ENCODE measurements around the gene ZBTB16.
"Not testable (repeated sequence)": the region's sequence is repeated elsewhere in the genome, so short reads cannot be mapped to it uniquely, and the experiment has no call there.

The ZBTB16 gene

DNA sequence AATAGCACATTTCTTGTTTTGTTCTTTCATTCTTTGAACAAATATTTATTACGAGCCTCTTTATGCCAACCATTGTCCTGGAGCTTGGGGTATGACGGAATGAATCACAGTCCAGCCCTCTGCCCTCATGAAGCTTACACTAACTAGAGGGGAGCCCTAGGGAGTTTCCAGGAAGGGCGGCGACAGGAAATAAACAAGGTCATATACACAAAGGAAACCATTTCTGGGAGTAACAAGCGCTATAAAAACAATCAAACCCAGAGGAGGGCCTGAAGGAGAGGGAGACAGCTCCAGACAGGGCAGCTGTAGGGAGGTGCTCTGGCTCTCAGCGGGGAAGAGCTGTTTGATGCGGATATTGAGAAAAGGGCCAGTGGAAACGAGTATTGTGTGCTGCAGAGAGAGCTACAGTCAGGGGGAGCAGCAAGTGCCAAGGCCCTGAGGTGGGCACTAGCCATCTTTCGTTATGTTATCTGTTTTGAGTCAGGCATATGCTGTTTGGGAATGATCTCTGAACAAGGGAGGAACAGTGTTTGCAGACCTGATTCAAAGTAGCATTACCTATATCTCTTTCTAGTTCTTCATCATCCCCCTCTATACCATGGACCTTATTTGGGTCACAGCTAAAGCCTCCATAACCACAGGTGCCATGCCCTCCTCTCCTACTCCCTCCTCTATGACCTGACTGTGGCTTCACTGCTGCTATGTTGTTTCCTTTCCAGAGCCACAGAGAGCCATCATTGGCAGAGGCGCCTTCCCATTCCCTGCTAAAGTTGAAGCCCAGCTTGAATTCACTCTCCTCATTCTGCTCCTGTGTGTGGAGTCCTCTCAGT is 15.3 kb upstream of the ZBTB16 start:
- FAIRE-seq, result no peak

DNA sequence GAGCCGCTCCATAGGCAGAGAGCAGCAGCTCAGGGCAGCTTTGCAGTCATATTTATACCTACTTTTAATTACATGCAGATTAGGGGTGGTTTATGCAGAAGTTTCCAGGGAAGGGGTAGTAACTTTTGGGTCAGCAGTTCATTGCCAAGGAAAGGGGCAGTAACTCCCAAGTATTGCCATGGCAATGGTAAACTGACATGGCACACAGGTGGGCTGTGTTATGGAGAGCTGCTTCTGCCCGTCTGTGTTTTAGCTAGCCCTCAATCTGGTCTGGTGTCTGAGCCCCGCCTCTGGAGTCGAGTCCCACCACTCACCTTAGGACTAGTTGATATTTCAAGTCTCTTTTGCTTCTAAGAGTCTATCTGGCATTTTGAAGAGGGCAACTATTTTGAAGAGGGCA is 12.2 kb upstream of the ZBTB16 start:
- no peak for FAIRE-seq

DNA sequence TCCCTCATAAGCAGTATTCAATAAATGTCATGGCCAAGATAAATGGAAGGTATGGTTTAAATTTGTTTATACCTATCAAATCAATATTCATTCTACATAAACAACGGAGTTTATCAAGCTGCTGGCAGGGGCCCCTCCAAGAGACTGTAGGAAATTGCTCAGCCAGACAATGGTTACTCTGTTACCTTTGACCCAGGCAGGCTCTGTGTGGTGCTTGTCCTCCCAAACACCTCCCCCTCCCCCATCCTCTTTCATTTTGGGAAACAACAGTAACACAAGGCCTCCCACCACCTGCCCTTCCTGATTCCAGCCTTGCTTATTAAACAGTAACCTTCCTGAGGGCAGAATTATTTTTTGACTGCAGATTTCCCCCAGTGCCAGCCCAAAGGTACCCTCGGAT is 10.5 kb upstream of the ZBTB16 start:
- no peak for FAIRE-seq

DNA sequence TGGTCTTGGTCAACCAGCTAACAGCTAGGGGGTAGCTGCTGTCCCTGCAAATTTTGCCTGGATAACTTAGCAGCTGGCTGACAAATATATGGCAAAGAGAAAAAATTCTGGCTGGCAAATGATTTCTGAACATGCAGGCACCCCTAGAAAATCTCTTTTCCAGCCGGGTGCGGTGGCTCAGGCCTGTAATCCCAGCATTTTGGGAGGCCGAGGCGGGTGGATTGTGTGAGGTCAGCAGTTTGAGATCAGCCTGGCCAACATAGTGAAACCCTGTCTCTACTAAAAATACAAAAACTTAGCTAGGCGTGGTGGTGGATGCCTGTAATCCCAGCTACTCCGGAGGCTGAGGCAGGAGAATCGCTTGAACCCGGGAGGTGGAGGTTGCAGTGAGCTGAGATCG is 9.7 kb upstream of the ZBTB16 start:
- FAIRE-seq, result not testable (repeated sequence)

DNA sequence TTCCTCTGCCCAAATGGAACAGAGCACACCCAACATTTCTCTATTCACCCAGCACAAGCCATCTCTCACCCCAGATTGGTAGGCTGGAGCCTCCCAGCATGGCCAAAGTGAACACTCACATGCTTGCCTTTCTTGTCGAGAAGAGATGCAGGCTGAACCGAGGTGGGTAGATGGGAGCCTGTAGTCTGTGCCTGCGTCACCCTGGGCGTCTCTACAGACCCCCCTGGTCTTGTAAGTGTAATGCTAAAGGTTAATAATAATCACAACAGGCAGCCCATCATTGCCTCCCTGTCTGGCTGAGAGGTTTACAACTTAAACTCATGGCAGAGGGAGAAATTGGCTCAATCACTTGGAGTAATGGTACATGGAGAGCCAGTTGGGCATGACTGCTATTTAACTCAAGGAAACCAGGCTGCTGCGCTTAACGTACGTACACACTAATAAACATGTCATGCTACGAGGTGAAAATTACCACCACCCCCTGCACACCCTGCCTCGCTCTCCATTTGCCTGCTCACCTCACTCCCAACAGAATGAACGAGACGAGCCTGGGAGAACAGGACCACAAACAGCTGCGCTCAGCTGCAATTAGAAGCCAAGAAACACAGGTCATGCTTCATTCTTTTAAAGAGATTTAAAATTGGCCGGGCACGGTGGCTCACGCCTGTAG is 9.1 kb upstream of the ZBTB16 start:
- no peak for FAIRE-seq

DNA sequence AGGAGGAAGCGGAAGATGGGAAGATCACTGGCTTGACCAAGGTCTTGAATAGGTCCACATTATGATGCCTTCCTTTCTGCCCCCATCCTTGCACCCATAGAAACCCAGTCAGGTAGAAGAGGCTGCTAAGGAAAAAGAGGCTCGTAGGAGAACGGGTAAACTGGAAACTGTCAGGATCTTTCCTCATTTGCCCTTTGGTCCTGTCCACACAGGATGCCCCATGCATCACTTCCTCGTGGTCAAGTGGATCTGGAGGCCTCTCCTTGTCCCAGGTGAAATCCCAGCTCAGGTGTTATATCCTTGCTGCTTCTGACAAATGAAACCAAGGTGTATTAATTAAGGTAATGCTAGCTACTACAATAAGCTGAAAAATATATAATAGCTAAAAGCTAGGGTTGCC is 8.0 kb upstream of the ZBTB16 start:
- FAIRE-seq, result no peak

DNA sequence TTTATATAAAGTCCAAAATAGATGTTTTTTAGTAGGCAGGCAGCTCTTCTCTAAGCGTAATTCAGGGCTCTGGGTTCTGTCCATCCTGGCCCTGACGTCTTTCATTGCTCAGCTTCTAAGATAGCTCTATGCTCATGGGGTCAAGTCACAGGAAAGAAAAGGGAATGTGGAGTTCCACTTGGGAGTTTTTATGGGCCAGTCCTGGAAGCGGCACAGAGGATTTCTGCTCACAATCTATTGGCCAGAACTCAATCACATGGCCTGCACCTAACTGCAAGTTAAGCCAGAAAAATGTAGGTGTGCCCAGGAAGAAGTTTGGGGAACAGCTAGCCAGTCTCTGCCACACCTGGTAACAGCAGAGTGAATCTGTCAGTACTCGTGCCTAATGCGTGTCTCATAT is 7.4 kb upstream of the ZBTB16 start:
- no peak for FAIRE-seq

DNA sequence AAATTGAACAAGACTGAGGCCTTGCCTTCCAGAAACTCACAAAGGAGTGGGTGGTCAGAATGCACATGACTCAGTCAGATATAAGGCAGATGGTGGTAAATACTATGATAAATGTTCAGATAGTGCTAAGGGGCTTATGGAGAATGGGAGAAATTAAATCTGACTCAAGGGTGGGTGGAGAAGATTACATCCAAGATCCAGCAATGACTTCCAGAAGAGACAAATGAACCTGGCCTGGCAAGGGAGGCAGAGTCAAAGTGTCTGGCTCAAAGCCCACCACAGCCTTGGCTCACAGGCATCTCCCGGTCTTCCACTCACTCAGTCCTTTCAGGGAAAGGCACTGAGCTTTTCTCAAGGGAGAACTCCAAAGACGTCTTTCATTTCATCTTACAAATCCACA is 6.1 kb upstream of the ZBTB16 start:
- FAIRE-seq, result no peak

DNA sequence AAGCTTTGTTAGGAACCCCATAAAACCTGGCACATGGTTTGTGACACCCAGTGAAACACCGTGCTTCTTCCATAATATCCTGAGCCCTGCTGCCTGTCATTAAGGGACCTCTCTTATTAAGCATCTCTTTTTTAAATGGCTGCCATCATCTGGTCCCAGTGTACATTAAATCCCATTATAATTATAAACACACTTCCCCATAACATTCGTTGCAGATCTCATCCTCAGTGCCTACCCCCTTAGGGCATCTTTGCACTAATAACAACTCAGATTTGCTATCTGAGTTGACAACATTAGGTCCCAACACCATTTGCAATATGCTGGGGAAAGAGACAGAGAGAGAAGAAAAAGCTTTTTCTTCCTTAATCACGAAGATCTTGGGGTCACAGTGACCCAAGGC is 4.7 kb upstream of the ZBTB16 start:
- no peak for FAIRE-seq

DNA sequence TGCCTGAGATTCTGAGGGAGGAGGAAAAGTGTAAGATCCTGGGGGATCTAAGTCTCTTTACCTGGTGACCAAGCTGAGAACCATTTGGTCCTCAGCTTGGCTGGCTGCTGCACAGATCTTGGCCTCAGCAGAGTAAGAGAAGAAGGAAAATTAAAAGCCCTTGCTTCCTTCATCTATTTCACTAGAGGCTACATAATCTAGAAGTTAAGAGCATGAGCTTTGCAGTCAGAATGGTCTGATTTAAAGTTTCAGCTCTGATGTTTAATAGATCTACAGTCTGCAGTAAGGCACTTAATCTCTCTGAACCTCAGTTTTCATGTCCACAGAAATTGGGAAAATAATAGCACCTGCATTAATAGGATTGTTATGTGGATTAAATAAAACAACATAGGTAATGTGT is 3.1 kb upstream of the ZBTB16 start:
- FAIRE-seq, result no peak

DNA sequence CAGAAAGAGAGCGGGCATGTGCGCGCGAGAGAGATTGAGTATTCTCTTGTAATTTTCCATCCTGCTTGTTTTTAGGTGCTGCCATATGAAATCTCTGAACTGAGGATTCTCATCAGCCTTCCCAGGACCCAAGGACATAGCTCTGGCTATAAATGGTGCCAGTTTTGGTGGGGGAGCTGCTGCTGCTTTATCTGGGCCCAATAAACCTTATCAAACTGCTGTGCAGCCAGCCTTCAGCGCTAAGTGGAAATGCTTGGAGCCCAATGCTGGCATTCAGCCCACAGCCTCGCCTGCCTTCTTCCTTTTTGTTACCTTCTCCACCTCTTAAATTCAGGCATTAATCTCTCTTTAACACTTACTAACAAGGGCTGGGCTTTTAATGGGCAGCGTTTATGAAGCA is 2.4 kb upstream of the ZBTB16 start:
- FAIRE-seq, result no peak

DNA sequence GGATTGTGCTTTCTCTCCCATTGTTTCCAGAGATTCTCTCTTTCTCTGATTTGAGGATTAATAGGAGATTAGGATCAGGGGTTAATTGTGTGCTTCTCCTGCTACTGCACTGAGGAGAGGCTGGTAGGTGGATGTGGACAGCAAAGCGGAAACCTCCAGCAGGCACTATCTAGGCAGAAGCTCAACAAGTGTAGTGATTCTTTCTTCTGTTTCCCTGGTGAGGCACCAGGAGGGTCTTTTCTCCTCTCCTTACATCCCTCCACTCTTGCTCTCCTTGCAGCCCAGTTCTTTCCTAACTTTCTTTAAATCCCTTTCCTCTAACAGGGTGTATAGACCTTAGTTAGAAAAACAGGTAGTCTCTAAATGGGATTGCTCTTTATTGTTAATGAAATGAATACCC is 1.9 kb upstream of the ZBTB16 start:
- FAIRE-seq, result no peak

DNA sequence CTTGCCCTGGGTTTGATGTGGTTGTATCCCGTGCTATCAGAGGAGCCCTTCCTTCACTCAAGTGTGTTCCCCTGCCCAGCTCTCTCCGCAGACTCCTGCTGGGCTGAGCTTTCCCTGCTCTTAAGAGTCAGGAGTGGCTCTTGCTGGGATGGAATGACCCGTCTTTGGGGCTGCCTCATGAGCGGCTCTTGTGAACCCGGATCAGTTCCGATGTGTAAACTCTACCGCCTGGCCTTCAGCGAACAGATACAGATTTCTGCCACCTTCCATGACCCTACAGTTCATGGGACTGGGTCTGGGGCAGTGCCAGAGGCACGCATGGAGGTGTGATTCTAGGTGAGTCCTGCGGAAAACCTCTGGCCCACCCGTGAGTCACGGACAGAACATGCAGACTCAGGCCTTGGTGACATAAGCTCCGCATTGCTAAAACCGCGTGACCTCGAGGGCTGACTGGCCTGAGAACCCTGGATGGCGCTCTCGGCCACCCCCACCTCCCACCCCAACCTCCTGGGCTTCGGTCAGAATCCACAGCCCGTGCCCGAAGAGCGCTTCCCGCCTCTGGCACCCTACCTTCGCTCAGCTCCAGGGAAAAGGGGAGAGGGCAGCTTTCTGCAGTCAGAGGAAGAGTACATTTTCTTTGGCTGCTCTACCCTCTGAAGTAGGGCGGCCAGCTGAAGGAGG is 1.3 kb upstream of the ZBTB16 start:
- FAIRE-seq, result no peak

DNA sequence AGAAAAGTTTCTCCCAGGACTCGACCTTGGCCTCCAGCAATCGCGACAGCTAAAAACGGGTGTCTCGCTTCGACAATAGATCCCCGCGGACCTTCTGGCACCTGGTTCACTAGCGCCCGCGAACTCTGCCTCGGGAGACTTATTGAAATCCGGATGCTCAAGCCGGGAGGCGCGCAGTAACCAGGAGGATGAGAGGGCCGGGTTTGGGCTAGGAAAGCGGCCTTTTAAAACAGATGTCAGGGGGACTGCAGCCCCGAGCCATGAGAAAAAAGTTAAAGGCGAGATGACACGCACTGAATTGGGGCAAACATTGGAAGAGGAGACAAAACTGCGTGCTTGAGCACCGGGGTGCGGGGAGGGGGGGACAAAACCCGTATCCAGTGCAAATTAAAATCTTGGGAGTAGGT is 637 bp upstream of the ZBTB16 start:
- no peak for FAIRE-seq

DNA sequence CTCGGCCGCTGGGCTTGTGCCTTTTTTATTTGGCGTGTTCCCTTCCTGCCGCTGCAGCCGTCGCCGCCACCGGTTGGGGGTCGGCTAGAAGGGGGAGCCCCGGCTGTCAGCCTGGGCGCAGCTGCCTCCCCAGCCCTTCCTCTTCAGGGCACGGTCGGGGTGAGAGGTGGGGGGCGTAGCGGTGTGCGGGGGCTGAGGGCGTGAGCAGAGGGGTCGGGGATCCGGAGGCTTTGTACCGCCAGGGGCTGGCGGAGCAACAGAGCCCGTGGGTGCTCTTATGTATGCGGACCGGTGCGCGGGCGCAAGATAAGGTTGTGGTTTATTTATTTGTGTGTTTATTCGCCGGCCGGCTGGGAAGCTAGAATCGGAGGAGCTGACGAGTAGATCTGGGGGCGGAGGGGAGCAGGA is 477 bp downstream of the ZBTB16 start:
- FAIRE-seq, result no peak

DNA sequence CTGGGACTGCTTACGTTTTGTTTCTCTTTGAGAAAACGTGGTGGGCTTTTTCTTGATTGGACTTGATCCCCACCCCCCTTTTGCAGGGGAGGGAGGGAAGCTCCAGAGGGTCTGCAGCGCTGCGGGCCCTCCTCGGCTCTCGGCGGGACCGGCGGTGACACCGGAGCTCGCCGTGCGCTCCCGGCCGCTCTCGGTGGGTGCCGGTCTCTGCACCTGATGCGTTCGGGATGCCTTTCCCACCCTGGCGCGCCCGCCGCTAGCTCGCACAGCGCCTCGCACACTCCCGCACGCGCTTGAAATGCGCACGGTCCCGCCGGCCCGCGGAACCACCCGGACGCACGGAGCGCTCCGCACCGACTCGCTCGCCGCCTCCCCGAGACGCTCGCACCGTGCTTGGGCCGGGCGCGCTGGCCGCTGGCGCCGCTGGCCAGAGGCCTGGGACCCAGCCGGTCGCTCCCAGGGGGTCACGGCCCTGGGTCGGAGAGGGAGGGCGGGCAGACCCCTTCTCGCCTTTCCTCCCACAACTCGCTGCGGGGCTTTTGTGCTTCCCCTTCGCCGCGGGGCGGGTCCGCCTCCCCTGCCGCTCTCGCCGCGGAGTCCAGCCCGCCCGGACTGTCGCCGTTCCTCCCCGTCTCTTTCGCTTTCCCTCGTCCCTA is 1.0 kb downstream of the ZBTB16 start:
- no peak for FAIRE-seq

DNA sequence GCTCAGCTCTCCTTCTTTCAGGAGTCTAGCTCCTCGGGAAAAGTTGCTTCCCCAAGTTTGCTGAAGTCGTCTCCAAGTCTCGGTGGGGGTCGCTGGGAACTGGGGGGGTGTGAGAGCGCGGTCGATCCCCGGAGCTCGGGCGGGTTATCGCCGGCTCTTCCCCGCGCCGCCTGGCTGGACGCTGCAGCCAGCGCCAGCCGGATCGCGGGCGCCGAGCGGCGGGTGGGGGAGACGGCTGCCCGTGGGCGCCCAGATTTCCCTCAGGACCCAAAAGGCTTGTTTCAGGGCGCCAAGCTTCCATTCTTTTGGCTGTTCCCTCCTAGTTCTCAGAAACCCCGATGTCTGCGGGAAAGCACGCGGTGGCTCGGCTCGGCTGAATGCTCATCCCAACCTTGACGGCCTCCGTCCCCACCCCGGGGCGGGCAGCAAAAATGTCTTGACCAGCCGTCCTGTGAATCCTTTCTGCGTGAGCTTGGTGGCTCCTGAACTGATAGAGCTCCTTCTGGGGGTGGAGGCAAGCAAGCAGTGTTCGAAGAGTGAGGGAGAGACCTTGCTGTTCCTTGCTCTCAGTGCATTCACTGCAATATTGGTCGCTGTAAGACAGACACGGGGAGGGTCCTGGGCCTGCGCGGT is 1.7 kb downstream of the ZBTB16 start:
- FAIRE-seq, result no peak

DNA sequence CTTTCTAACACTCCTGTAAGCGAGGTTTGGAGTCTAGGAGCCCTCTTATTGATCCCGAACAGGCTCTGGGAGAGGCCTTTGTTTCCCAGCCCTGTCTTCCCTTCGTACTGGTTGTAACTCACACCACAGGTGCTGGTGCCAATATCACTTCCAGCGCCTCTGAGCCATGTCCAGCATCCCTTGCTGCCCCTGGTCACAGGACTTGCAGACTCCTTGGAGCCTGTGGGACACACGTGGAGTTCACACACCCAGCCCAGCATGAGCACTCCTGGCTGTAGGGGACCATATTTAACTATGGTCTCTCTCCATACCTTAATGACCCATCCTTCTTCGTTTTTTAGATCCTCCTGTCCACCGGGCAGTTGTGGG is 2.2 kb downstream of the ZBTB16 start:
- no peak for FAIRE-seq

DNA sequence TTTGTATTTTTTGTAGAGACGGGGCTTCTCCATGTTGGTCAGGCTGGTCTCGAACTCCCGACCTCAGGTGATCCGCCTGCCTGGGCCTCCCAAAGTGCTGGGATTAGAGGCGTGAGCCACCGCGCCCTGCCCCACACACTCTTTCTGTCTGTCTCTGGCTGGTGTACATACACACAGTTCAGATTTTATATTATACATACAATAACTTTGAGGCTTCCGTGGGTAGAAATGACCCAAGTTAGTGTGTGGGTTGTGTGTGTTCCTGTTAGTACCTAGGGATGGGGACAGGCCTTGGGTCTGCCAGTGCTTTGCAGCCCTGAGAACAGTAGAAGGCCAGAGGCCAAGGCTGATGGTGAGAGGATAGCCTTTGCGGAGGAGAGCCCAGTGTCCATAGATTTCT is 2.8 kb downstream of the ZBTB16 start:
- FAIRE-seq, result no peak

DNA sequence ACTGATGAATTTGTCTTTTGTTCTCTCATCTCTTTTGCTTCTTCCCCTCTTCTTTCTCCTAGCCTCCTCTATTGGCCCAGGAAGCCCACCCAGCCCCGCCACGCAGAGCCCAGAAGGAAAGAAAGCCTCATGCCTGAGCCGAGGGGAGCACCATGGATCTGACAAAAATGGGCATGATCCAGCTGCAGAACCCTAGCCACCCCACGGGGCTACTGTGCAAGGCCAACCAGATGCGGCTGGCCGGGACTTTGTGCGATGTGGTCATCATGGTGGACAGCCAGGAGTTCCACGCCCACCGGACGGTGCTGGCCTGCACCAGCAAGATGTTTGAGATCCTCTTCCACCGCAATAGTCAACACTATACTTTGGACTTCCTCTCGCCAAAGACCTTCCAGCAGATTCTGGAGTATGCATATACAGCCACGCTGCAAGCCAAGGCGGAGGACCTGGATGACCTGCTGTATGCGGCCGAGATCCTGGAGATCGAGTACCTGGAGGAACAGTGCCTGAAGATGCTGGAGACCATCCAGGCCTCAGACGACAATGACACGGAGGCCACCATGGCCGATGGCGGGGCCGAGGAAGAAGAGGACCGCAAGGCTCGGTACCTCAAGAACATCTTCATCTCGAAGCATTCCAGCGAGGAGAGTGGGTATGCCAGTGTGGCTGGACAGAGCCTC is 3.8 kb downstream of the ZBTB16 start:
- no peak for FAIRE-seq

DNA sequence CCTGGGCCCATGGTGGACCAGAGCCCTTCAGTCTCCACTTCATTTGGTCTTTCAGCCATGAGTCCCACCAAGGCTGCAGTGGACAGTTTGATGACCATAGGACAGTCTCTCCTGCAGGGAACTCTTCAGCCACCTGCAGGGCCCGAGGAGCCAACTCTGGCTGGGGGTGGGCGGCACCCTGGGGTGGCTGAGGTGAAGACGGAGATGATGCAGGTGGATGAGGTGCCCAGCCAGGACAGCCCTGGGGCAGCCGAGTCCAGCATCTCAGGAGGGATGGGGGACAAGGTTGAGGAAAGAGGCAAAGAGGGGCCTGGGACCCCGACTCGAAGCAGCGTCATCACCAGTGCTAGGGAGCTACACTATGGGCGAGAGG is 4.3 kb downstream of the ZBTB16 start:
- FAIRE-seq, result no peak

DNA sequence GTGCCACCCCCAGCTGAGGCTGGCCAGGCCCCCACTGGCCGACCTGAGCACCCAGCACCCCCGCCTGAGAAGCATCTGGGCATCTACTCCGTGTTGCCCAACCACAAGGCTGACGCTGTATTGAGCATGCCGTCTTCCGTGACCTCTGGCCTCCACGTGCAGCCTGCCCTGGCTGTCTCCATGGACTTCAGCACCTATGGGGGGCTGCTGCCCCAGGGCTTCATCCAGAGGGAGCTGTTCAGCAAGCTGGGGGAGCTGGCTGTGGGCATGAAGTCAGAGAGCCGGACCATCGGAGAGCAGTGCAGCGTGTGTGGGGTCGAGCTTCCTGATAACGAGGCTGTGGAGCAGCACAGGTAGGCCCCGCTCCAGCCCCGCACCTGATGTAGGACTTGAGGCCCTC is 4.7 kb downstream of the ZBTB16 start:
- no peak for FAIRE-seq

DNA sequence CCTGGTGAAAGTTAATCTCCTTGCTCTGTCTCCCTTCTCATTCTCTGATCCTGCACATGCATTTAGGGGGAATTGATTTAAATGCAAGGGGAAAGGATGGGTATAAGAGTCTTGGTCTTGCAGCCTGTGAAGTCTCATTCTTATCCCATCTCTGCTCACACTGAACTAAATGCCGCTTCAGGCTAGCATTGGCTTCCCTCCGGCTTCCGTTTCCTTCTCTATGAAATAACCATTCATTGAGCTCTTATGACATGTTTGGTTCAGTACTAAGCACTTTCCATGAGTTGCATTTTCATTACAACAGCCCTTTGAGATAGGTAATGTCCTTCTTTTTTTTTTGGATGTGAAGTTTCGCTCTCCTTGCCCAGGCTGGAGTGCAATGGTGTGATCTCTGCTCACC is 5.6 kb downstream of the ZBTB16 start:
- FAIRE-seq, result no peak
